Stromal cell of bone marrow (primary cell): ENCODE results near the gene SHISAL1.

Experiments
- DNase-seq: peaks from one replicate; pipeline ENCODE4 v3.0.0-alpha.2; 2012; ENCODE audit warnings: low read depth

Gene SHISAL1

GRCh38 chr22:44278243-44279068 is 34.3 kb downstream of the SHISAL1 start:
- DNase-seq, result no peak

DNA sequence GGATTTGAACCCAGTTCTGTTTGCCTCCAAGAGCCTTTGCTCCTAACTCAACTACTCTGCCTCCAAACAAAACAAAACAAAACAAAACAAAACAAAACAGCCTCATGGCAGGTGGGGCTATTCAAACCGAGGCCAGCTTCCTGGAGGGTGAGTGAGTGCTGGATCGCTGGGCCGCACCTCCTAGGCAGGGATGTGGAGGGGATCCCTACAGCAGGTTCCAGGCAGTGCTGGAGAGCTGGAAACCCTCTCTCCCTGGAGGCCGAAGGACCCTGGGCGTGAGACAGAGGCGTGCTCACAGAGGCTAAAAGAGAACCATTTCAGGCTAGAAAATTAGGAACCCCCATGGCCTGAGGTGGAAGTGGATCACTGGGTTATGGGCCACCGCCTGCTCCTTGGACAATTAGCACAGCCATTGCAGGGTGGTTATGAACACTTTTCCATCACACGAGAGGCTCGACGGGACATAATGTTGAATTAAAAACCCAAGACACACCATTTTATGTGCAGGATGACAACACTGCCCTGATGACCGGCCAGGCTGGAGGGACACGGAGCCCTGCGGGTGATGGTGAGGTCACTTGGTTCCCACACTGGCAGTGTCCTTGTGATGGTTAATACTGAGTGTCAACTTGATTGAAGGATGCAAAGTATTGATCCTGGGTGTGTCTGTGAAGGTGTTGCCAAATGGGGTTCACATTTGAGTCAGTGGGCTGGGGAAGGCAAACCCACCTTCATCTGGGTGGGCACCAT is 35.2 kb downstream of the SHISAL1 start:
- DNase-seq, result no peak

DNA sequence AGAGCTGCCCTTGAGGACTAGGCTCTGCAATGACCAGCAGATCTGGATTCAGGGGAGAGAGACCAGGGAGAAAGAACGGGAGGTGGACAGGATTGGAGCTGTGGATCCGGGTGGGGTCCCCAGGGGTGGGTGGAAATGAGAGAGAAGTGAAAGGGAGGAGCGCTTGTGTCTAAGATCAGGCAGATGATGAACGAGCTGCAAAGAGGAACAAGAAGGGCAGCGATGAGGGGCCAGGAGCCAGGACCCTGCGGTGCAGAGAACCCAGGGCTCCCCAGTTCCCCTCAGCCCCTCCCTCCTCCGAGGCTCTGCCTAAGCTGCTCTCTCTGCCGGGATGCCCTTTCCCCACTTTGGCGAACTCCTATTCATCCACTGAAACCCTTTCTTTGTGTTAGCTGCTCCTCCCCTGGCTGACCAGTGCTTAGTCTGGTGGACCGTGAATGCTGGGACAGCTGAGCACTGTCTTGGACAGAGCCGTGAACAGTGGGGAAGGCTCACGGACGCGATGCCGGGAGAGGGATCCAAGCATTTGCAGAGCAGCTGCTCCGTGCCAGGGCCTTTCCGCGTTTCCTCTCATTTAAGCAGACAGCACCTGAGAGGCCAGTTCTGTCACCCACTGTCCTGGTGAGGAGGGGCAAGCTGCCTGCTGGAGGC is 35.9 kb downstream of the SHISAL1 start:
- DNase-seq, result no peak

DNA sequence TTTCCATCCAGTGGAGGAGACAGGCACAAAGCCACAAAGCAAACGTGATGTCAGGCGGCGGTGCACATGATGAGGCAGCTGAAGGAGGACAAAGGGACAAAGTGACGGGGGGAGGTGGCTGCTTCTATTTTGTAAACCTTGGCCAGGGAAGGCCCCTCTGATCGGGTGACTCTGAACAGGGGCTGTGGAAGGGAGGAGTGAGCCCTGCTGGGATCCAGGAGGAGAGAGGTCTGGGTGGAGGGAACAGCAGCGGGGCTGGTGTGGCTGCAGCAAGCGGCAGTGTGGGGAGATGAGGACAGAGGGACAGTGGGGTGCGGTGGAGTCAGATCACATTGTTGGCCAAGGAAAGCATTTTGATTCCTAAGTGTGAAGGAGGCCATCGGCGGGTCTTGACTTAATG is 36.7 kb downstream of the SHISAL1 start:
- no peak for DNase-seq

- no peak for DNase-seq
These were observed 37.1 kb downstream of the SHISAL1 start for GRCh38 chr22:44275631-44275995.

GRCh38 chr22:44274918-44275630 is 37.7 kb downstream of the SHISAL1 start:
- no peak for DNase-seq

DNA sequence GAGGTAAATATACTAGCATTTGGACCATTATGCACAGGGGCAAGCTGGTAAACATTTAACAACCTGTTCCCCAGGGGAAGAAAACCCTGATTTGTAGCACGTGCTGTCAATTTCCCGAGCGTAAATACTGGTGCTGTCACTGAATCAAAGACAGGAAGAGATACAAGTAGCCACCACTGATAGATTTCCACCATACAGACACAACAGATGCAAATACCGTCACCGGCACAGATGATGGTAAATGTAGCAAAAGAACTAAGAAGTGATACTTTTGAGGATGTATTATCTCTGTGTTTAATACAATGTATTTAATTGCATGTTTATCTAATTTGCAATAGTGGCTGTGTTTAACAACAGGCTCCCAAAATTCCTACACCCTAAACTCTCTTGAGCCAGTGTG is 39.6 kb downstream of the SHISAL1 start:
- DNase-seq, result no peak

GRCh38 chr22:44272401-44272771 is 40.4 kb downstream of the SHISAL1 start:
- DNase-seq, result no peak

GRCh38 chr22:44271732-44272400 is 40.9 kb downstream of the SHISAL1 start:
- DNase-seq, result no peak

GRCh38 chr22:44271010-44271500 is 41.7 kb downstream of the SHISAL1 start:
- no peak for DNase-seq

GRCh38 chr22:44270556-44270880 is 42.2 kb downstream of the SHISAL1 start:
- DNase-seq, result no peak

DNA sequence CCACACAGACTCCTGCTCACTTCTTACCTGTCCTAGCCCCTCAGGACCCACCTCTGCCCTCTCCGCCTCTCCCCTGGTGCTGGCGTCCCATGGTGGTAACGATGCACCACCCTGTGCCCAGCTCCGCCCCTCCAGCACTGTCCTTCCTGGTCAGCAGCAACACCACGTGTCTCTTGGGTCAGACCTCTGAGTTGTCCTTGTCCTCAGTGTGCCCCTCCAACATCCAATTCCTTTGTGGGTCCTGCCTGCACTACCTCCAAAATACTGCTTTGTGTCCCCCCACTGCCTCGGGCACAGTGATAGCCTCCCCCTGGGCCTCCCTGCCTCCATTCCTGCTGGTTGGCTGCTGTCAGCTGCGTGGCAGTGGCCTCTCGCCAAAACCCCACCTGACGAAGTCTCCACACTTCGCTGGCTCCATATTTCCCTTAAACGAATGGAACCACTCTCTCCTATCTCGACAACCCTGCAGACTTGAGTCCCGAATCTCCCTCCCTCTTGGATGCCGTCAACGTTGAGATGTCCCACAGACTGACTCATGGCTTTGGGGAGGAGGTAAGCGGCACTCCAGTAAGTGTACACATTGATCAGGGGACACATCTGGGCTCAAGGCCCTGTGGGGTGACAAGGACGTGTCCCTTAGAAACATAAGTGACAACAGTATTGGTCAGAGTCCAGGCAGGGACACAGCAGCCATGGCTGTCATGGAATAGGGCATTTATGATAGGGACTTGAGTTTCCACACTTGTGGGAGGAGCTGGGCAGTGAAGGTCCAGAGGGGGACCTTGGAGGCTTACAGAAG is 42.8 kb downstream of the SHISAL1 start:
- DNase-seq, result no peak

- no peak for DNase-seq
These were observed 43.6 kb downstream of the SHISAL1 start for GRCh38 chr22:44269117-44269498.

- DNase-seq, result no peak
These were observed 44.2 kb downstream of the SHISAL1 start for GRCh38 chr22:44268431-44269116.

- no peak for DNase-seq
These were observed 44.9 kb downstream of the SHISAL1 start for GRCh38 chr22:44267856-44268255.

DNA sequence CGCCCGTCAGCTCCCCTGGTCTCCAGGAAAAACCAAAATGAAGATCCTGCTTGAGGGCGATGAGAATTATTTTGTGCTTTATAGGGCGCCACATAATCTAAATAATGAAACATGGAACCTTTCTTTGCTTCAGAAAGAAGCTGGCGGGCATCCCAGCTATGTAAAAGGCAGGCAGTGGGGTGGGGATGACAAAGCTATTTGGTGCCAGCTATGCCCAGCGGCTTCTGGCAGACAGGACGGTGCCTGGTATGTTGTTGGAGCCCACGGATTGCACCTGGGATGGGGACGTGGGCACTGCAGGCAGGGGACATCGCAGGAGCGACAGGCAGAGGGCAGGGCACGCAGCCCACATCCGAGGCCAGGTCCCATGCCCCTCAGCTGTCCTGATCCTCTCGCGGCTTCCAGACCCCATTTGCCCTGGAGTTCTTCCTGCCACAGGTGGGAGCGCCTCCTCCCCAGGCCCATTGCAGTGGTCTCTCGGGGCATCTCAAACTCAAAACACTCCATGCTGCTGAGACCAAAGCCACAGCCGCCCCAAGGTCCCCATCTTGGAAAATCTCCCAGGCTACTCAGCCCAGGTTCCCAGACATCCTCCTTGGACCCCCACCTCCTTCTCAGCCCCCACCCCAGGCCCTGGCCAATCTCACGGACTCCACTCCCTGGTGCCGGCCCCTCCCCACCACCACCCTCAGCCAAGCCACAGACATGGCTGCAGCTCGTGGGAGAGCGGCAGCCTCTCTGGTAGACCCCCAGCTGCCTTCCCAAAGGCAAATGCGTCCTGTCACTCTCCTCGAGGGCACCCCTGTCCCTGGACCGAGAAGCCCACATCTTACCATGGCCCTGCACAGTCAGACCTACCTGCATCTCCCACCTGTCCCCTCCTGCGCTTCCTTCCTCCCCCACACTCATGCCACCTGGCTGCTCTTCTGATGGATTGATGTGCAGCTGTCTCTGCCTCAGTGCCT is 45.7 kb downstream of the SHISAL1 start:
- no peak for DNase-seq

DNA sequence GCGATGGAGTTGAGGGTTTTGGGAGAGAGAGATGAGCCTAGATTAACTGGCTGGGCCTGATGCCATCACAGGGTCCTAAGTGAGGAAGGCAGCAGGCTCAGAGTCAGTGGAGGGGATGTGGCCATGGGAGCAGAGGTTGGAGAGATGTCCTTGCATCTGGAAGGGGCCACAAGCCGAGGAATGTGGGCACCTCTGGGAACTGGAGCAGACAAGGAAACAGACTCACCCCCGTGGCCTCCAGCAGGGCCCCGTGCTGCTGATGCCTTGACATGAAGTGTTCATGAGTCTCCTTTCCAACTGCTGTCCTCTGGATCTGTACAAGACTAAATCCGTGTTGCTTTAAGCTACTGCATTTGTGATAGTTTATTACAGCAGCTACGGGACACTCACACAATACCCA is 49.2 kb downstream of the SHISAL1 start:
- no peak for DNase-seq

GRCh38 chr22:44261861-44262595 is 50.7 kb downstream of the SHISAL1 start:
- DNase-seq, result no peak
